22Rv1 (cell line): ENCODE results near the gene TYRO3.

Experiments
- CTCF ChIP-seq: fragments of 450-650 bp; IDR thresholded peaks from 2 replicates; pipeline ENCODE4 v1.5.1; 2017; ENCODE audit warnings: mild to moderate bottlenecking
- ZFX ChIP-seq: fragments of 450-650 bp; IDR thresholded peaks from 2 replicates; pipeline ENCODE4 v1.6.1; 2017; ENCODE audit warnings: antibody characterized with exemption, borderline replicate concordance

- TF ChIP-seq CTCF (no peak), ZFX (no peak)
Observed at GRCh38 chr15:41544650-41545015, 14.4 kb upstream of the TYRO3 start.
